ENCODE results near the gene ATRN.

- TF ChIP-seq CTCF (conservative IDR thresholded peaks at IDR 0.05; ENCODE audit: low read length) = no peak
- TF ChIP-seq EZH2phosphoT487 (IDR thresholded peaks at IDR 0.05; ENCODE audit: borderline replicate concordance, low read depth, low read length) = no peak
Observed at GRCh38 chr20:3646651-3647050, 175.8 kb downstream of the ATRN start.

Data from OCI-LY7 (cell line).